GM12878 (cell line): Measurements from ENCODE around the gene TRPT1. TPM values are rescaled to one million over a fixed set of nuclear protein-coding genes. Genes with fewer than 3 reads are reported as not detected.

Experiments used
- ATAC-seq: fragments of 200-7000 bp; cut with Tn5 transposase; 3 replicates; pipeline ENCODE4 v1.9.1; 2020; ENCODE audit warnings: mild to moderate bottlenecking, moderate library complexity
- BruUV-seq: library from RNA; stranded (reverse); fragments of 400-500 nt; replicated peaks from 2 replicates; lab custom pipeline; 2021; lab: Mats Ljungman, UMichigan
- CTCF ChIA-PET: fragments of 300-600 bp; sonication (Branson Sonifier 250); formaldehyde crosslinking; extraction: SDS; loops from one replicate; lab custom pipeline; 2021; ENCODE audit warnings: inconsistent platforms; lab: Yijun Ruan, JAX
- POLR2A ChIA-PET: fragments of 350-600 bp; formaldehyde crosslinking; extraction: SDS; loops from one replicate; lab custom pipeline; 2021; ENCODE audit warnings: inconsistent platforms; lab: Charles Lee
- RAD21 ChIA-PET: fragments of 300-600 bp; sonication (Branson Sonifier 250); formaldehyde crosslinking; loops from one replicate; lab custom pipeline; 2023; ENCODE audit warnings: antibody characterized with exemption; ENCODE audit not compliant: unreplicated experiment; lab: Charles Lee
- SMC1A ChIA-PET: fragments of 300-600 bp; sonication (Branson Sonifier 250); formaldehyde crosslinking; loops from one replicate; lab custom pipeline; 2023; ENCODE audit not compliant: unreplicated experiment, uncharacterized antibody; lab: Charles Lee
- DNase-seq: peaks from one replicate; pipeline ENCODE4 v3.0.0-alpha.2; 2011; ENCODE audit warnings: low read depth, low spot score
- FAIRE-seq: peaks from 3 replicates; lab custom pipeline; 2011; peaks lifted over from hg19 to GRCh38; lab: Jason Lieb, UNC
- H2AFZ ChIP-seq: 2 replicates; pipeline ENCODE4 v1.6.0; 2011; ENCODE audit warnings: low read depth, low read length, control low read depth; ENCODE audit not compliant: control insufficient read depth
- H3K27ac ChIP-seq: 2 replicates; pipeline ENCODE4 v1.5.1; 2011; ENCODE audit warnings: control low read depth; ENCODE audit not compliant: control insufficient read depth, insufficient read depth
- H3K27me3 ChIP-seq, 2 experiments: replicated peaks in 1 of 2; 2 replicates each; pipeline versions ENCODE4 v1.6.0 to v1.6.1; 2011; ENCODE audit warnings: low read length in 1 of 2; ENCODE audit not compliant: control insufficient read depth in 2 of 2, insufficient read depth in 2 of 2
- H3K36me3 ChIP-seq, 2 experiments: 2 replicates each; pipeline ENCODE4 v1.5.1; 2011; ENCODE audit warnings: low read length in 1 of 2; ENCODE audit not compliant: control insufficient read depth in 2 of 2, insufficient read depth in 2 of 2
- H3K4me1 ChIP-seq: 2 replicates; pipeline ENCODE4 v1.6.1; 2011; ENCODE audit warnings: mild to moderate bottlenecking, low read length, moderate library complexity, mixed read lengths; ENCODE audit not compliant: control insufficient read depth, insufficient read depth
- H3K4me2 ChIP-seq: 2 replicates; pipeline ENCODE4 v1.6.0; 2011; ENCODE audit warnings: control low read depth; ENCODE audit not compliant: control insufficient read depth, insufficient read depth
- H3K4me3 ChIP-seq: fragments of 200-600 bp; sonication (generic); 2 replicates; pipeline ENCODE4 v1.5.1; 2016
- H3K79me2 ChIP-seq: 2 replicates; pipeline ENCODE4 v1.6.0; 2011; ENCODE audit warnings: low read length; ENCODE audit not compliant: control insufficient read depth, insufficient read depth
- H3K9ac ChIP-seq: 2 replicates; pipeline ENCODE4 v1.8.0; 2011; ENCODE audit warnings: low read length, control low read depth, mixed read lengths; ENCODE audit not compliant: control insufficient read depth, insufficient read depth
- H3K9me3 ChIP-seq: replicated peaks from 3 replicates; pipeline ENCODE4 v1.5.1; 2011; ENCODE audit warnings: mild to moderate bottlenecking, low read length; ENCODE audit not compliant: control insufficient read depth, insufficient read depth
- H4K20me1 ChIP-seq: 2 replicates; pipeline ENCODE4 v1.6.0; 2011; ENCODE audit not compliant: control insufficient read depth, insufficient read depth
- EGR1 ChIP-seq, 2 experiments: IDR thresholded peaks; 1 replicate in 1 of 2; 2 replicates in 1 of 2; pipeline ENCODE4 v1.6.1; 2011 to 2012; ENCODE audit warnings: low read depth in 2 of 2, low read length in 2 of 2, borderline replicate concordance in 1 of 2, mild to moderate bottlenecking in 1 of 2, moderate library complexity in 1 of 2
- HSF1 ChIP-seq: fragments of 150-350 bp; IDR thresholded peaks from 2 replicates; pipeline ENCODE4 v1.6.1; 2014; ENCODE audit warnings: mild to moderate bottlenecking, low read depth, low read length
- IRF5 ChIP-seq: fragments of 450-650 bp; IDR thresholded peaks from 2 replicates; pipeline ENCODE4 v1.6.1; 2017; ENCODE audit warnings: borderline replicate concordance
- MTA3 ChIP-seq: IDR thresholded peaks from 2 replicates; pipeline ENCODE4 v1.6.1; 2012; ENCODE audit warnings: low read length, inconsistent platforms, borderline replicate concordance
- POLR2A ChIP-seq: IDR thresholded peaks from 2 replicates; pipeline ENCODE4 v1.6.1; 2011; ENCODE audit warnings: low read depth, mild to moderate bottlenecking, low read length
- SMC3 ChIP-seq: IDR thresholded peaks from 2 replicates; pipeline ENCODE4 v1.6.1; 2011; ENCODE audit warnings: low read length, improper control_type of control experiment, borderline replicate concordance
- SPI1 ChIP-seq: IDR thresholded peaks from 2 replicates; pipeline ENCODE4 v1.6.1; 2011; ENCODE audit warnings: low read depth, mild to moderate bottlenecking, low read length, moderate library complexity, borderline replicate concordance; ENCODE audit not compliant: insufficient read depth
- USF1 ChIP-seq: IDR thresholded peaks from 2 replicates; pipeline ENCODE4 v1.6.1; 2011; ENCODE audit warnings: borderline replicate concordance, low read depth, mild to moderate bottlenecking, moderate library complexity, mixed read lengths, low read length; ENCODE audit not compliant: insufficient read depth; ENCODE audit errors: extremely low read length
- ZNF207 ChIP-seq: fragments of 450-650 bp; IDR thresholded peaks from 2 replicates; pipeline ENCODE4 v1.6.1; 2014; ENCODE audit warnings: antibody characterized with exemption, mild to moderate bottlenecking, borderline replicate concordance
- ZNF687 ChIP-seq: fragments of 450-650 bp; IDR thresholded peaks from 2 replicates; pipeline ENCODE4 v1.6.1; 2017; ENCODE audit warnings: mild to moderate bottlenecking, moderate library complexity
- WGBS: methylation state at CpG from one replicate; pipeline ENCODE4 v1.1.6; 2016; ENCODE audit warnings: low lambda C conversion rate; ENCODE audit not compliant: insufficient replicate concordance, insufficient coverage; ENCODE audit errors: missing lambda C conversion rate; 5-methylcytosine and 5-hydroxymethylcytosine counted together
- in situ Hi-C: fragments of 300-500 bp; cut with MboI; formaldehyde crosslinking; loops from 9 replicates; pipeline ENCODE4 v1.14.3; 2018; ENCODE audit warnings: mixed read lengths
- intact Hi-C: fragments of 100-400 bp; cut with micrococcal nuclease; formaldehyde crosslinking; loops from one replicate; pipeline ENCODE4 v1.14.2; 2022; ENCODE audit not compliant: unreplicated experiment
- polyA plus RNA-seq, 11 experiments: library from polyadenylated mRNA; depleted of rRNA in 4 of 11; unstranded in 6 of 11; stranded (reverse) in 5 of 11; fragments of >200 nt; fragmentation: Nextera tagmentation in 4 of 11; fragmentation: Illumina TruSeq in 1 of 11; extraction: Ambion mirVana in 4 of 11; extraction: Trizol in 1 of 11; gene quantifications; 1 replicate in 1 of 11; 2 replicates in 10 of 11; pipeline versions ENCODE4 v1.2.1 to v1.2.3, GENCODE V29; 2011 to 2016; ENCODE audit warnings: inconsistent platforms in 2 of 11, missing spikeins in 2 of 11, low read depth in 1 of 11
- total RNA-seq, 4 experiments: library from RNA; depleted of rRNA in 3 of 4; stranded (reverse); fragments of >200 nt in 3 of 4; fragmentation: Illumina TruSeq in 1 of 4; extraction: Trizol in 1 of 4; gene quantifications; 2 replicates each; pipeline versions ENCODE4 v1.2.1 to v1.2.3, GENCODE V29; 2013 to 2021

TRPT1 gene
- total and polyA plus RNA-seq, 10 of the 15 experiments (the other 5 are each of a cell fraction or from before 2014, with no cell fraction given), result 7.1 to 63.0 (median 31.4) TPM

GRCh38 chr11:64224891-64225607, 937 bp downstream of the TRPT1 start:
- RAD21 ChIA-PET, result interaction anchor here (1.9 to 3.3 kb wide), 2 partner anchors 18 to 76 kb away, joined by 4 to 34 read pairs; partner anchors contain the start of gene FERMT3
- peak; percentile 1; the same call in 2 of the 3 replicates for ATAC-seq
- intact Hi-C loops, result no loop called here
- no peak for DNase-seq
- Histone ChIP-seq H4K20me1 (no peaks in the 10 kb centered on the region), H3K27ac (peak overlapping the region; percentile 96), H3K9ac (peak overlapping the region; percentile 98), H2AFZ (no peak overlapping the region), H3K27me3 (no peaks in the 10 kb centered on the region)
- BruUV-seq, result no TSS peak
- POLR2A ChIA-PET, result interaction anchor here (0.5 to 9.7 kb wide), 7 partner anchors 9 to 1368 kb away, joined by 3 to 85 read pairs (median 6); partner anchors contain the start of genes ESRRA, FERMT3, FKBP2 and PPP1R14B
- in situ Hi-C loops, result loop anchor here (25.0 kb wide), 1 partner anchor 1637 kb away; the partner anchor contains the start of genes CFL1, EFEMP2 and MUS81
- CTCF ChIA-PET, result interaction anchor here (0.6 to 5.0 kb wide), 4 partner anchors 18 to 106 kb away, joined by 4 to 59 read pairs (median 8); partner anchors contain the start of gene FERMT3
- TF ChIP-seq POLR2A (peak; percentile 22), SPI1 (peak; percentile 33; the same call in 1 of the 2 replicates), MTA3 (peak; percentile 3; the same call in 1 of the 2 replicates), HSF1 (no peak), ZNF207 (no peak), ZNF687 (no peak), IRF5 (no peak), USF1 (no peak), EGR1 (IDR thresholded peaks at IDR 0.05; ENCODE audit: borderline replicate concordance in 1 of 2, low read depth in 2 of 2, low read length in 2 of 2) (no peak), SMC3 (no peak)
- TF ChIP-seq, all 136 proteins: peak for 3
- Histone ChIP-seq H3K4me3 (peak overlapping the region; percentile 90), H3K79me2 (peaks cover 34% of the 10 kb centered on the region), H3K9me3 (no peaks in the 10 kb centered on the region), H3K36me3 (peaks cover 14 to 17% of the 10 kb centered on the region in 2 experiments), H3K4me1 (peaks cover 18% of the 10 kb centered on the region), H3K4me2 (peak overlapping the region; percentile 91)
- FAIRE-seq, result no peak
- SMC1A ChIA-PET, result interaction anchor here (0.8 to 5.4 kb wide), 3 partner anchors 11 to 43 kb away, joined by 4 to 56 read pairs (median 5); partner anchors contain the start of gene FERMT3
- WGBS, result 48% methylated on average over 20 of the region's 22 CpGs
